ENCODE results near the gene AGAP1. TPM values are rescaled to one million over a fixed set of nuclear protein-coding genes. Genes with fewer than 3 reads are reported as not detected.

Gene AGAP1
- total RNA-seq, 4 donors from 2014 or later = 33.7 to 39.9 (median 35.6) TPM

DNA sequence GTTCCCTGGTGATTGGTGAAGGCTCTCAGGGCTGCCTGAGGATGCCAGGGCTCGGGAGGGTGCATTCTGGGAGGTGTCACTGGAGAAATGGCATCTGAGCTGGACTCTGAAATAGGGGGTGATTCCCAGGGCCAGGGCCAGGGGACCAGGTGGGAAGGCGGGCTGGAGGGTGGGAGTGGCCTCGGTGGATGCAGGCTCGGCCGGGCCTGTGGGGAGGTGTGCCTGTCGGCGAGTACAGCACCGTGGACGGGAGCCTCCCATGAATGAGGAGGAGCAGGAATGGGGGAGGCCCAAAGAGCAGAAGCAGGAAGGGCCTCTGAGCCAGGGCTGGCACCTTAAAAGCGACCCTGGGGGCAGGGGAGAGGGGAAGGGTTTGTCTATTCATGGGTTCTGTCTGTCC, 557.5 kb downstream of the AGAP1 start:
- Histone ChIP-seq H3K9me3 (no peaks in the 10 kb centered on the region), H3K4me1 (no peaks in the 10 kb centered on the region), H3K4me3 (peak overlapping the region in 1 of 4 donors; percentile 9), H3K36me3 (peaks cover 0 to 29% (median 0%) of the 10 kb centered on the region in 3 donors), H3K27ac (peak overlapping the region in 2 of 4 donors; percentile 6 to 47), H3K27me3 (no peaks in the 10 kb centered on the region)
- DNase-seq (ENCODE audit: low spot score in 2 of 2) = no peak
- TF ChIP-seq EP300 (IDR thresholded peaks at IDR 0.05) = no peak
- TF ChIP-seq, protein P1, sequence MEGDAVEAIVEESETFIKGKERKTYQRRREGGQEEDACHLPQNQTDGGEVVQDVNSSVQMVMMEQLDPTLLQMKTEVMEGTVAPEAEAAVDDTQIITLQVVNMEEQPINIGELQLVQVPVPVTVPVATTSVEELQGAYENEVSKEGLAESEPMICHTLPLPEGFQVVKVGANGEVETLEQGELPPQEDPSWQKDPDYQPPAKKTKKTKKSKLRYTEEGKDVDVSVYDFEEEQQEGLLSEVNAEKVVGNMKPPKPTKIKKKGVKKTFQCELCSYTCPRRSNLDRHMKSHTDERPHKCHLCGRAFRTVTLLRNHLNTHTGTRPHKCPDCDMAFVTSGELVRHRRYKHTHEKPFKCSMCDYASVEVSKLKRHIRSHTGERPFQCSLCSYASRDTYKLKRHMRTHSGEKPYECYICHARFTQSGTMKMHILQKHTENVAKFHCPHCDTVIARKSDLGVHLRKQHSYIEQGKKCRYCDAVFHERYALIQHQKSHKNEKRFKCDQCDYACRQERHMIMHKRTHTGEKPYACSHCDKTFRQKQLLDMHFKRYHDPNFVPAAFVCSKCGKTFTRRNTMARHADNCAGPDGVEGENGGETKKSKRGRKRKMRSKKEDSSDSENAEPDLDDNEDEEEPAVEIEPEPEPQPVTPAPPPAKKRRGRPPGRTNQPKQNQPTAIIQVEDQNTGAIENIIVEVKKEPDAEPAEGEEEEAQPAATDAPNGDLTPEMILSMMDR (IDR thresholded peaks at IDR 0.05) = no peak
- no peak for TF ChIP-seq POLR2A (IDR thresholded peaks at IDR 0.05)
- WGBS, 2 donors = 61 to 64% methylated on average over 10 of the region's 10 CpGs

DNA sequence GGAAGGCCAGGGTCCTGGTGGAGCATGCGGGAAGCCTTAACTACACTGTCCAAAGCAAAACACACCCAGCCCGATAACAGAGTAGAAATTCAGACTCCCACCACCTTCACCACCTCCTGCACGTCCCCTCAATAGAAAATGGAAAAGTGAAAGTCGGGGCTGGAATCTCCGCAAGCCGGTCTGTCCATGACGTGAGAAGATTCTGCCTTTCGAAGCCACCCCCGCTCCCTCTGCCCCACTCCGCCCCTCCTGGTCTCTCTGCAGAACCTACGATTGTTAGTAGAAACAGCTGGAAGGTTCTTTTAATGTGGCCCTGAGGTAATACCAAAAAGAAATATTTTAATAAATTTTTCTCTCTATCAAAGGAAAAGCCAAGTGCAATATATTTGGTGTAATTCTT, 558.0 kb downstream of the AGAP1 start:
- Histone ChIP-seq H3K36me3 (peaks cover 0 to 33% (median 0%) of the 10 kb centered on the region in 3 donors), H3K27me3 (no peaks in the 10 kb centered on the region), H3K4me1 (no peaks in the 10 kb centered on the region), H3K4me3 (peak overlapping the region in 1 of 4 donors; percentile 9), H3K9me3 (no peaks in the 10 kb centered on the region), H3K27ac (peak overlapping the region in 2 of 4 donors; percentile 6 to 47)
- TF ChIP-seq EP300 (IDR thresholded peaks at IDR 0.05) (no peak), POLR2A (IDR thresholded peaks at IDR 0.05) (no peak)
- TF ChIP-seq, protein P1 (IDR thresholded peaks at IDR 0.05) = no peak
- 52 to 79% methylated on average over 11 of the region's 11 CpGs for whole genome bisulfite sequencing, 2 donors
- DNase-seq (ENCODE audit: low spot score in 2 of 2) = peak in 1 of 2 donors; percentile 15

DNA sequence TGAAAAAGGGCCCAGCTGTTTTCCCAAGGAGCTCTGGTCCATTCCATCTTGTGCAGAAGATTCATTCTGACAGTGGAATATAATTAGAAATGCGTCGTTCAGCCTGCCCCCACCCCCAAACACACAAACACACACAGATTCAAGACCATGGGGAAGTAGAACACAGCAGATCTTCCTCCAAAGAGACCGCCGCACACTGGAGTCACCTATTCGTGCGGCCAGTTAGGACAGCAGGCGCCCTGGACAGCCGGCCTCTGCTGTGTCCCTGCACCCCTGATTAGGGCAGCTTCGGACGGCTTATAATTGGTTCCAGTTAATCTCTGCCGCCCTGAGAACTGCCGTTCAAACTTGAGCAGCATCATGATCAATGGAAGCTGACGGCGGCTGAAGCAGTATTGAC, 558.4 kb downstream of the AGAP1 start:
- TF ChIP-seq POLR2A (IDR thresholded peaks at IDR 0.05) (no peak), EP300 (IDR thresholded peaks at IDR 0.05) (no peak)
- TF ChIP-seq, protein P1 (IDR thresholded peaks at IDR 0.05) = no peak
- no peaks in the 10 kb centered on the region for H3K27me3 ChIP-seq
- no peaks in the 10 kb centered on the region for H3K9me3 ChIP-seq
- no peak overlapping the region for H3K27ac ChIP-seq
- no peak overlapping the region for H3K4me3 ChIP-seq
- H3K36me3 ChIP-seq = peaks cover 0 to 36% (median 0%) of the 10 kb centered on the region in 3 donors
- no peak for DNase-seq (ENCODE audit: low spot score in 2 of 2)
- WGBS, 2 donors = 79 to 86% methylated on average over 14 of the region's 14 CpGs
- no peaks in the 10 kb centered on the region for H3K4me1 ChIP-seq

- no peak for TF ChIP-seq EP300 (IDR thresholded peaks at IDR 0.05)
- TF ChIP-seq POLR2A (IDR thresholded peaks at IDR 0.05) = no peak
- TF ChIP-seq, protein P1 (IDR thresholded peaks at IDR 0.05) = no peak
- Histone ChIP-seq H3K9me3 (peaks cover 0 to 8% (median 0%) of the 10 kb centered on the region in 4 donors), H3K4me3 (no peak overlapping the region), H3K36me3 (peaks cover 0 to 38% (median 0%) of the 10 kb centered on the region in 3 donors), H3K27ac (no peak overlapping the region), H3K4me1 (no peaks in the 10 kb centered on the region), H3K27me3 (no peaks in the 10 kb centered on the region)
- DNase-seq (ENCODE audit: low spot score in 2 of 2) = no peak
- WGBS, 2 donors = 81 to 83% methylated on average over 36 to 37 of the region's 37 CpGs
Observed at GRCh38 chr2:236052926-236053821, 559.3 kb downstream of the AGAP1 start.

GRCh38 chr2:236054125-236054524, 560.3 kb downstream of the AGAP1 start:
- Histone ChIP-seq H3K27ac (no peak overlapping the region), H3K9me3 (peaks cover 0 to 9% (median 0%) of the 10 kb centered on the region in 4 donors), H3K36me3 (peaks cover 0 to 35% (median 0%) of the 10 kb centered on the region in 3 donors), H3K4me1 (no peaks in the 10 kb centered on the region), H3K27me3 (no peaks in the 10 kb centered on the region), H3K4me3 (no peak overlapping the region)
- DNase-seq (ENCODE audit: low spot score in 2 of 2) = peak in 1 of 2 donors; percentile 34
- WGBS, 2 donors = 42 to 54% methylated on average over 2 of the region's 2 CpGs
- TF ChIP-seq POLR2A (IDR thresholded peaks at IDR 0.05) (no peak), EP300 (IDR thresholded peaks at IDR 0.05) (no peak)
- TF ChIP-seq, protein P1 (IDR thresholded peaks at IDR 0.05) = no peak
